Stomach (tissue), 9 donors: Measurements from ENCODE around the gene SLC2A4RG. TPM values are rescaled to one million over a fixed set of nuclear protein-coding genes. Genes with fewer than 3 reads are reported as not detected.
A peak's percentile ranks its signal among the peaks of the same experiment; 100 is the strongest.

Experiments
- DNase-seq, 2 donors: peaks; one replicate each; pipeline versions ENCODE4 v3.0.0 to v3.0.0-alpha.2; 2013 to 2019
- H3K27ac ChIP-seq, 5 donors: fragments of 200-600 bp in 4 of 5; sonication (generic) in 4 of 5; one replicate each; pipeline ENCODE4 v1.5.1; 2013 to 2019; ENCODE audit warnings: mild to moderate bottlenecking in 1 of 5, moderate library complexity in 1 of 5
- H3K27me3 ChIP-seq, 3 donors: fragments of 200-600 bp; sonication (generic); one replicate each; pipeline ENCODE4 v1.5.1; 2017 to 2019; ENCODE audit warnings: mixed run types in 1 of 3
- H3K36me3 ChIP-seq, 4 donors: fragments of 200-600 bp; sonication (generic); 1 replicate in 3 of 4; 2 replicates in 1 of 4; pipeline ENCODE4 v1.5.1; 2016 to 2019
- H3K4me1 ChIP-seq, 4 donors: fragments of 200-600 bp; sonication (generic); one replicate each; pipeline ENCODE4 v1.5.1; 2016 to 2019
- H3K4me3 ChIP-seq, 4 donors: fragments of 200-600 bp; sonication (generic) in 3 of 4; one replicate each; pipeline ENCODE4 v1.5.1; 2016 to 2019; ENCODE audit warnings: mild to moderate bottlenecking in 1 of 4
- H3K9me3 ChIP-seq, 4 donors: fragments of 200-600 bp; sonication (generic); one replicate each; pipeline ENCODE4 v1.5.1; 2016 to 2019
- EP300 ChIP-seq: sonication (generic); formaldehyde crosslinking; IDR thresholded peaks from one replicate; pipeline ENCODE4 v1.6.1; 2017; ENCODE audit warnings: antibody characterized with exemption
- POLR2A ChIP-seq, 4 donors: fragments of 450-650 bp; IDR thresholded peaks; one replicate each; pipeline ENCODE4 v1.6.1; 2016; ENCODE audit warnings: antibody characterized with exemption in 4 of 4, control low read depth in 2 of 4, mild to moderate bottlenecking in 1 of 4, moderate library complexity in 1 of 4
- POLR2AphosphoS5 ChIP-seq, 3 donors: sonication (generic); formaldehyde crosslinking; IDR thresholded peaks; one replicate each; pipeline ENCODE4 v1.6.1; 2016; ENCODE audit warnings: antibody characterized with exemption in 3 of 3
- WGBS, 5 donors: extraction: QIAGEN DNeasy Blood & Tissue Kit in 3 of 5; methylation state at CpG; one replicate each; pipeline versions ENCODE4 v1.1.5 to v1.1.7; 2013 to 2018; 5-methylcytosine and 5-hydroxymethylcytosine counted together
- intact Hi-C: fragments of 100-400 bp; cut with DNase I; formaldehyde crosslinking; loops from one replicate; pipeline ENCODE4 v1.15.1; 2023; ENCODE audit warnings: low total_unique reads
- polyA plus RNA-seq, 3 donors: library from polyadenylated mRNA; stranded (reverse); fragments of 200-250 nt; gene quantifications; one replicate each; pipeline ENCODE4 v1.2.3, GENCODE V29; 2013
- total RNA-seq, 5 donors: library from RNA; depleted of rRNA; stranded (reverse); fragments of >200 nt; gene quantifications; one replicate each; pipeline versions ENCODE4 v1.1.0 to v1.2.3, GENCODE V29; 2014 to 2016
- TF ChIP-seq, protein P1 (sequence below), 7 experiments: fragments of 450-650 bp in 4 of 7; fragments of 200-600 bp in 3 of 7; sonication (generic) in 3 of 7; IDR thresholded peaks; one replicate each; pipeline ENCODE4 v1.5.1; 2016 to 2019; ENCODE audit warnings: antibody characterized with exemption in 7 of 7, control low read depth in 2 of 7, mild to moderate bottlenecking in 1 of 7
- donor health status: healthy with polysubstance abuse.
- donor health status: Bipolar disorder and iron deficiency.
- donor health status: healthy.

SLC2A4RG gene
- total and polyA plus RNA-seq, 8 donors, result 7.1 to 76.9 (median 42.8) TPM

DNA sequence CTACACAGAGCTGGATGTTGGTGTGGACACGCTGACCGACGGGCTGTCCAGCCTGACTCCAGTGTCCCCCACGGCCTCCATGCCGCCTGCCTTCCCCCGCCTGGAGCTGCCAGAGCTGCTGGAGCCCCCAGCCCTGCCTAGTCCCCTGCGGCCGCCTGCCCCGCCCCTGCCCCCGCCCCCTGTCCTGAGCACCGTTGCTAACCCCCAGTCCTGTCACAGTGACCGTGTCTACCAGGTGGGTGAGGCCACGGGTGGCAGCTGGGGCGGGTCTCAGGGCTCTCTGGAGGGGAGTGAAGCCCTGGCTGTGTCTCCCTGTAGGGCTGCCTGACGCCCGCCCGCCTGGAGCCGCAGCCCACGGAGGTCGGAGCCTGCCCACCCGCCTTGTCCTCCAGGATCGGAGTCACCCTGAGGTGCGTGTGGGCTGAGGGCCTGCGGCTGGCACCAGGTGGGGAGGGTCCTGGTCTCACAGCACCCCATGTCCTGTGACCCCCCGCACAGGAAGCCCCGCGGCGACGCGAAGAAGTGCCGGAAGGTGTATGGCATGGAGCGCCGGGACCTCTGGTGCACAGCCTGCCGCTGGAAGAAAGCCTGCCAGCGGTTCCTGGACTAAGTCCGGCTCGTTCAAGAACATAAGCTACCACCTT is 2.9 kb downstream of the SLC2A4RG start:
- WGBS, 5 donors, result 87 to 96% (median 91%) methylated on average over 19 to 37 of the region's 37 CpGs
- Histone ChIP-seq H3K36me3 (peaks cover 8 to 37% (median 30%) of the 10 kb centered on the region in 4 donors), H3K4me1 (peaks cover 29 to 47% (median 39%) of the 10 kb centered on the region in 4 donors), H3K27ac (peak overlapping the region in 2 of 5 donors; percentile 7 to 93), H3K27me3 (peaks cover 0 to 2% (median 0%) of the 10 kb centered on the region in 3 donors), H3K4me3 (no peak overlapping the region), H3K9me3 (no peaks in the 10 kb centered on the region)
- intact Hi-C loops, result no loop called here
- DNase-seq, result no peak
- no peak for TF ChIP-seq POLR2AphosphoS5 (IDR thresholded peaks at IDR 0.05)
- no peak for TF ChIP-seq EP300
- no peak for TF ChIP-seq POLR2A (IDR thresholded peaks at IDR 0.05)
- TF ChIP-seq, protein P1, sequence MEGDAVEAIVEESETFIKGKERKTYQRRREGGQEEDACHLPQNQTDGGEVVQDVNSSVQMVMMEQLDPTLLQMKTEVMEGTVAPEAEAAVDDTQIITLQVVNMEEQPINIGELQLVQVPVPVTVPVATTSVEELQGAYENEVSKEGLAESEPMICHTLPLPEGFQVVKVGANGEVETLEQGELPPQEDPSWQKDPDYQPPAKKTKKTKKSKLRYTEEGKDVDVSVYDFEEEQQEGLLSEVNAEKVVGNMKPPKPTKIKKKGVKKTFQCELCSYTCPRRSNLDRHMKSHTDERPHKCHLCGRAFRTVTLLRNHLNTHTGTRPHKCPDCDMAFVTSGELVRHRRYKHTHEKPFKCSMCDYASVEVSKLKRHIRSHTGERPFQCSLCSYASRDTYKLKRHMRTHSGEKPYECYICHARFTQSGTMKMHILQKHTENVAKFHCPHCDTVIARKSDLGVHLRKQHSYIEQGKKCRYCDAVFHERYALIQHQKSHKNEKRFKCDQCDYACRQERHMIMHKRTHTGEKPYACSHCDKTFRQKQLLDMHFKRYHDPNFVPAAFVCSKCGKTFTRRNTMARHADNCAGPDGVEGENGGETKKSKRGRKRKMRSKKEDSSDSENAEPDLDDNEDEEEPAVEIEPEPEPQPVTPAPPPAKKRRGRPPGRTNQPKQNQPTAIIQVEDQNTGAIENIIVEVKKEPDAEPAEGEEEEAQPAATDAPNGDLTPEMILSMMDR (IDR thresholded peaks at IDR 0.05), result no peak

DNA sequence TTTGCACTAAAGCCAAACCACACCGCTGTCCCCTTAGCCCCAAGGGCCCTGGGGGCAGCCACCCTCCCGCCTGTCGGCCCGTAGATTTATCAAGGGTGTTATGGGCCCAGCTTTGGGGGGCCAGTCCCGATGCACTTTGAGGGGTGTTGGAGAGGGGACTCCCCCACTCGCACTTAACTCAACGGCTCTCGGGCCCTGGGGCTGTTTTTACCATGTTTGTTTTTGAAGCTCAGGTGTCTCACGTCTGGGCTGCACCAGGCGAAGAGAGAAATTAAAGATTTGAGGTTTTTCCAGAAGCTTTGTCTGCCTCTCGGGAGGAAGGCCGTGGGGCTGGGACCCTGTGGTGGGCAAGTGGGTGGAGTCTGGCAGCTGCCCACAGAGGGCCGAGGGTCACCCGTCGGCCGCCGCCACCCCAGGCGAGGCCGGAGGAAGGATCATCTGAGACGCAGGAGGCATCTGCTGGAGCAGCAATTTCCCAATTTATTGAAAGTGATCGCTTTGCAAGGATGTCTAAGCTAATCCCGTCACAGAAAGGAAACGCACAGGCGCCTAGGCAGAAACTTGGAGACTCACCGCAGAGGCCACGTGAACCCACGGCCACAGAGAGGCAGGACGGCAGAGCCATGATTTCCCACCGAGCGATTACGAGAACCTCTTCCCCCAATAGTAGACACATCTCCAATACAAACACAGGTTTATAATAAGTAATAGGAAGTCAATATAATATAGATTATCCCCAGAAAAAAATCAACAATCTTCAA is 3.8 kb downstream of the SLC2A4RG start:
- Histone ChIP-seq H3K27ac (no peak overlapping the region), H3K9me3 (no peaks in the 10 kb centered on the region), H3K4me1 (peaks cover 20 to 38% (median 30%) of the 10 kb centered on the region in 4 donors), H3K27me3 (no peaks in the 10 kb centered on the region), H3K36me3 (peaks cover 8 to 37% (median 32%) of the 10 kb centered on the region in 4 donors), H3K4me3 (no peak overlapping the region)
- WGBS, 5 donors, result 86 to 90% (median 89%) methylated on average over 31 of the region's 31 CpGs
- DNase-seq, result no peak
- intact Hi-C loops, result no loop called here
- TF ChIP-seq EP300, result no peak
- TF ChIP-seq, protein P1 (IDR thresholded peaks at IDR 0.05), result no peak
- TF ChIP-seq POLR2A (IDR thresholded peaks at IDR 0.05), result no peak
- TF ChIP-seq POLR2AphosphoS5 (IDR thresholded peaks at IDR 0.05), result no peak

DNA sequence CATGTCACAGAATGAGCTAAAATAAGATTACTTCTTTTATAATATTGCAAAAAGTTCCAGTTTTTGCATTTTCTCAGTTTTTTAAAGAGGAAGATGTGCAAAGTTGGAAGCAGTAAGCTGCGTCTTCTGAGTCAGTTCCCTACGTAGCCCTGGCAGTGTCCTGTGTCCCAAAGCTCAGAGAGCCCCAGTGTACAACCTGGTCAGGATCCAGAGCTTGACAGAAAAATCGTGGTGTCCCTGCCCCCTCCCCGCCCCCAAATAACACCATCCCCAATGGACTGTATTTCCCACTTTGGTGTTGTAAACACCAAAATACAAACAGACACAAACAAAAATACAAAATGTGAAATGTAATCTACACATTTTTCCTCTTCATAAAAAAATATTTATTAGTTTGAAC is 4.6 kb downstream of the SLC2A4RG start:
- H3K4me3 ChIP-seq, result no peak overlapping the region
- peaks cover 8 to 38% (median 32%) of the 10 kb centered on the region in 4 donors for H3K36me3 ChIP-seq
- intact Hi-C loops, result no loop called here
- H3K27ac ChIP-seq, result no peak overlapping the region
- H3K9me3 ChIP-seq, result no peaks in the 10 kb centered on the region
- TF ChIP-seq POLR2AphosphoS5 (IDR thresholded peaks at IDR 0.05) (no peak), POLR2A (IDR thresholded peaks at IDR 0.05) (no peak), EP300 (no peak)
- TF ChIP-seq, protein P1 (IDR thresholded peaks at IDR 0.05), result no peak
- DNase-seq, result no peak
- peaks cover 13 to 30% (median 22%) of the 10 kb centered on the region in 4 donors for H3K4me1 ChIP-seq
- WGBS, 5 donors, result 65 to 81% (median 71%) methylated on average over 4 of the region's 4 CpGs
- H3K27me3 ChIP-seq, result no peaks in the 10 kb centered on the region

DNA sequence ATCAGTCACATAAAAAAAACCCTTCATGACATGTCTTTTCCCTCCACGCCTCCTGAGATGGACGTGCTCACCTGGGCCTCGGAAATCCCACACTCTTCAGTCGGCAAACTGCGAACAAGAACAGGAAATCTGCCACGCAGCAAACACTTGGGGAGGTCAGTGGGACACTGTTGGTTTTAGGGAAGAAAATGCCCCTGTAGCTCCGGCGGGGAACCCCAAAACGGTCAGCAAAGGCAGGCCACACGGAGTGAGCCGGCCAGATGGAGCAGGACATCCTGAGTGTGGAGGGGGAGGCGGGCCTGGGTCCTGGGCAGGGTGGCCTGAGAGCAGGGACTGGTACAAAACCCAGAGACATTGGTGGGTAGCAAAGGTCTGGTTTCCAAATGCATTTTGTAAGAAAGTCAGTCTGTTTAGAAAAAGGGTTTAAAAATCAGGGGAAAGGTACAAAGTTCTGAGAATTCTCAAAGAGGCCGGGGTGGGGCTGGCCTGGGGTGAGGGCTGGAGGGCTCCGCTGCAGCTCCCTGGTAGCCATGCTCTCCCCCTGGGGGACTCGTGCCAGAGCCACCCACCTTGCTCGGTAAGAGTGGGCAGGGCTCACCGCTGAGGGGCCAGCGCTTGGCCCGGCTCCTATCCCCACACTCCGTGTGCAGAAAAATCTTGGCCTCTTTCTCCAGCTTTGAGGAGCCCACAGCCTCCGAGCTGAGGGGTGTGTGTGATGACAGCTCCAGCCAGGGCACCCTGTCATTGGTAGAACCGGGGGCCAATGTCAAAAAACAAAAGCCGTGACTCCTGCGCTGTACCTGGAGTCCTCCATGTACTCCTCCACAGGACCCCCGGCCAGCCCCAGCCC is 5.2 kb downstream of the SLC2A4RG start:
- intact Hi-C loops, result no loop called here
- H3K4me1 ChIP-seq, result peaks cover 12 to 28% (median 21%) of the 10 kb centered on the region in 4 donors
- H3K27ac ChIP-seq, result no peak overlapping the region
- H3K9me3 ChIP-seq, result no peaks in the 10 kb centered on the region
- WGBS, 5 donors, result 59 to 78% (median 60%) methylated on average over 25 of the region's 25 CpGs
- no peaks in the 10 kb centered on the region for H3K27me3 ChIP-seq
- H3K4me3 ChIP-seq, result no peak overlapping the region
- no peak for DNase-seq
- TF ChIP-seq, protein P1 (IDR thresholded peaks at IDR 0.05), result no peak
- TF ChIP-seq EP300, result no peak
- no peak for TF ChIP-seq POLR2AphosphoS5 (IDR thresholded peaks at IDR 0.05)
- no peak for TF ChIP-seq POLR2A (IDR thresholded peaks at IDR 0.05)
- peaks cover 8 to 38% (median 34%) of the 10 kb centered on the region in 4 donors for H3K36me3 ChIP-seq
